Gastrocnemius medialis (tissue), 4 donors: ENCODE results near the gene ALG2. TPM values are rescaled to one million over a fixed set of nuclear protein-coding genes. Genes with fewer than 3 reads are reported as not detected.

Experiments used
- ATAC-seq, 2 donors: fragments of 150-250 bp; one replicate each; pipeline ENCODE4 v1.9.1; 2016
- DNase-seq, 2 donors: peaks; one replicate each; pipeline ENCODE4 v3.0.0-alpha.2; 2019
- H3K27ac ChIP-seq, 4 donors: fragments of 200-600 bp; sonication (generic); 1 replicate in 1 of 4; 2 replicates in 3 of 4; pipeline ENCODE4 v1.5.1; 2016 to 2018; ENCODE audit warnings: mild to moderate bottlenecking in 2 of 4, moderate library complexity in 1 of 4
- H3K27me3 ChIP-seq, 3 donors: fragments of 200-600 bp; sonication (generic) in 2 of 3; 1 replicate in 1 of 3; 2 replicates in 2 of 3; pipeline versions ENCODE4 v1.5.1 to v1.6.0; 2016 to 2019; ENCODE audit warnings: mild to moderate bottlenecking in 1 of 3, moderate library complexity in 1 of 3
- H3K36me3 ChIP-seq, 2 donors: fragments of 200-600 bp; sonication (generic) in 1 of 2; one replicate each; pipeline ENCODE4 v1.5.1; 2017 to 2018
- H3K4me1 ChIP-seq, 2 donors: fragments of 200-600 bp; sonication (generic) in 1 of 2; one replicate each; pipeline ENCODE4 v1.5.1; 2016 to 2017; ENCODE audit warnings: mild to moderate bottlenecking in 2 of 2
- H3K4me3 ChIP-seq, 4 donors: fragments of 200-600 bp; sonication (generic) in 3 of 4; 1 replicate in 1 of 4; 2 replicates in 3 of 4; pipeline ENCODE4 v1.5.1; 2016 to 2019; ENCODE audit warnings: mild to moderate bottlenecking in 2 of 4
- H3K9me3 ChIP-seq, 3 donors: fragments of 200-600 bp; sonication (generic) in 2 of 3; 1 replicate in 1 of 3; 2 replicates in 2 of 3; pipeline ENCODE4 v1.5.1; 2016 to 2019
- POLR2A ChIP-seq, 2 donors: fragments of 450-650 bp; IDR thresholded peaks; one replicate each; pipeline ENCODE4 v1.6.1; 2017; ENCODE audit warnings: antibody characterized with exemption in 2 of 2, mild to moderate bottlenecking in 2 of 2, moderate library complexity in 2 of 2
- in situ Hi-C, 4 donors: fragments of 200-750 bp; cut with MboI; loops; one replicate each; pipeline versions ENCODE4 v1.15.0 to v1.8.0; 2017; ENCODE audit warnings: low sequenced_read_pairs in 4 of 4
- intact Hi-C: fragments of 100-400 bp; cut with DNase I; formaldehyde crosslinking; loops from one replicate; pipeline ENCODE4 v1.15.1; 2023; ENCODE audit warnings: low total_unique reads
- total RNA-seq, 4 donors: library from RNA; depleted of rRNA; stranded (reverse); fragments of >200 nt; gene quantifications; one replicate each; pipeline versions ENCODE4 v1.1.0 to v1.2.3, GENCODE V29; 2016
- TF ChIP-seq, protein P1 (sequence below), 5 experiments: fragments of 450-650 bp in 3 of 5; fragments of 200-600 bp in 2 of 5; sonication (generic) in 2 of 5; IDR thresholded peaks in 4 of 5; conservative IDR thresholded peaks in 1 of 5; 1 replicate in 4 of 5; 2 replicates in 1 of 5; pipeline ENCODE4 v1.5.1; 2016 to 2019; ENCODE audit warnings: antibody characterized with exemption in 5 of 5, mild to moderate bottlenecking in 3 of 5, moderate library complexity in 3 of 5

The ALG2 gene
- total RNA-seq, 4 donors from 2014 or later: 12.3 to 19.9 (median 14.7) TPM

DNA sequence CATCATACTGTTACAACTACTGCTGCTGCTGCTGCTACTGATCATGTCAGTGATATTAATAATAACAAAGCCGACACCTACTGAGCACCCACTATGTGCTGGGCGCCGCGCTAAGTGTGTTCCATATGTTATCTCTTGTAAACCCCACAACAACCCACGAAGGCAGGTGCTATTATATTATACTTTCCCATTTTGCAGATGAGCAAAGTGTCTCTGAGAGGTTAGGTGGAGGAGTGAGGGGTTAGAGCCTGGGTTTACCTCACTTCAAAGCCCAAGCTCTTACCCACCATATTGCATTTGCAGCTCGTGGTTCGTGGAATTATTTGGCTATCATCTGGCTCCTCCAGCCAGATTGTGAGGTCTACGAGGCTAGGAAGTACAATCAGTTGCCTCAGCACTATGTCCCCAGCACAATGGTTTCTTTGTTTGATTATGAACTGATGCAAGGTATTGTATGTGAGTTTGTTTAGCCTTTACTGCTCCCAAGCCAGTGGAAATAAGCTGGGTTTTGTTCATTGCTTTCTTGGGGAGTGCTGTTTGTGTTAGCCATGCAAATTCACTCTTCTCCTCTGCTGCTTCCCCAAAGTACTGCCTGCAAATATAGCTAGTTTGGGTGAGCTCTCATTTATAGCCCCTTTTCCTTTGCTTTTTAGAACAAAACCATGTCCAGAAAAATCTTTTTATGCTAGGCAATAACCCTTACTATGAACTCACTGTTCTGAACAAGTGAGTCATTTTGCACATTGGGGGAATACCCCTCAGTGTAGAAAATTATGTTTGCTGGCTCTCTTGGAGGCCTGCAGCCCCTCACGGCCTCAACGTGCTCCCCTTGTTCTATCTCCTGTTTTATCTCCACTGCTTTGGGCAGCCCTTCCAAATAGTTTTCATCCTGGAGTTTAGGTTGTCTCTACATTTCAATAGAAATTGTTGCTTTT lies 47.9 kb downstream of the ALG2 start:
- Histone ChIP-seq H3K4me3 (no peak overlapping the region), H3K9me3 (no peaks in the 10 kb centered on the region), H3K27ac (no peak overlapping the region), H3K4me1 (no peaks in the 10 kb centered on the region), H3K36me3 (no peaks in the 10 kb centered on the region), H3K27me3 (peaks cover 0 to 4% (median 0%) of the 10 kb centered on the region in 3 donors)
- DNase-seq: no peak
- intact Hi-C loops (loop anchor here (10.0 kb wide), 1 partner anchor 1041 kb away; no protein-coding TSS in a partner anchor), in situ Hi-C loops (no loop called here)
- no peak for TF ChIP-seq POLR2A (IDR thresholded peaks at IDR 0.05)
- TF ChIP-seq, protein P1, sequence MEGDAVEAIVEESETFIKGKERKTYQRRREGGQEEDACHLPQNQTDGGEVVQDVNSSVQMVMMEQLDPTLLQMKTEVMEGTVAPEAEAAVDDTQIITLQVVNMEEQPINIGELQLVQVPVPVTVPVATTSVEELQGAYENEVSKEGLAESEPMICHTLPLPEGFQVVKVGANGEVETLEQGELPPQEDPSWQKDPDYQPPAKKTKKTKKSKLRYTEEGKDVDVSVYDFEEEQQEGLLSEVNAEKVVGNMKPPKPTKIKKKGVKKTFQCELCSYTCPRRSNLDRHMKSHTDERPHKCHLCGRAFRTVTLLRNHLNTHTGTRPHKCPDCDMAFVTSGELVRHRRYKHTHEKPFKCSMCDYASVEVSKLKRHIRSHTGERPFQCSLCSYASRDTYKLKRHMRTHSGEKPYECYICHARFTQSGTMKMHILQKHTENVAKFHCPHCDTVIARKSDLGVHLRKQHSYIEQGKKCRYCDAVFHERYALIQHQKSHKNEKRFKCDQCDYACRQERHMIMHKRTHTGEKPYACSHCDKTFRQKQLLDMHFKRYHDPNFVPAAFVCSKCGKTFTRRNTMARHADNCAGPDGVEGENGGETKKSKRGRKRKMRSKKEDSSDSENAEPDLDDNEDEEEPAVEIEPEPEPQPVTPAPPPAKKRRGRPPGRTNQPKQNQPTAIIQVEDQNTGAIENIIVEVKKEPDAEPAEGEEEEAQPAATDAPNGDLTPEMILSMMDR (IDR thresholded peaks at IDR 0.05 in 4 of 5, conservative IDR thresholded peaks at IDR 0.05 in 1 of 5): no peak
- no peak for ATAC-seq

GRCh38 chr9:99172124-99173091 lies 49.3 kb downstream of the ALG2 start:
- H3K27me3 ChIP-seq: peaks cover 0 to 4% (median 0%) of the 10 kb centered on the region in 3 donors
- H3K27ac ChIP-seq: no peak overlapping the region
- ATAC-seq: no peak
- in situ Hi-C loops (no loop called here), intact Hi-C loops (loop anchor here (10.0 kb wide), 1 partner anchor 1042 kb away; no protein-coding TSS in a partner anchor)
- no peaks in the 10 kb centered on the region for H3K9me3 ChIP-seq
- no peak overlapping the region for H3K4me3 ChIP-seq
- TF ChIP-seq, protein P1 (IDR thresholded peaks at IDR 0.05 in 4 of 5, conservative IDR thresholded peaks at IDR 0.05 in 1 of 5): no peak
- no peak for TF ChIP-seq POLR2A (IDR thresholded peaks at IDR 0.05)
- no peak for DNase-seq
- no peaks in the 10 kb centered on the region for H3K4me1 ChIP-seq
- no peaks in the 10 kb centered on the region for H3K36me3 ChIP-seq

DNA sequence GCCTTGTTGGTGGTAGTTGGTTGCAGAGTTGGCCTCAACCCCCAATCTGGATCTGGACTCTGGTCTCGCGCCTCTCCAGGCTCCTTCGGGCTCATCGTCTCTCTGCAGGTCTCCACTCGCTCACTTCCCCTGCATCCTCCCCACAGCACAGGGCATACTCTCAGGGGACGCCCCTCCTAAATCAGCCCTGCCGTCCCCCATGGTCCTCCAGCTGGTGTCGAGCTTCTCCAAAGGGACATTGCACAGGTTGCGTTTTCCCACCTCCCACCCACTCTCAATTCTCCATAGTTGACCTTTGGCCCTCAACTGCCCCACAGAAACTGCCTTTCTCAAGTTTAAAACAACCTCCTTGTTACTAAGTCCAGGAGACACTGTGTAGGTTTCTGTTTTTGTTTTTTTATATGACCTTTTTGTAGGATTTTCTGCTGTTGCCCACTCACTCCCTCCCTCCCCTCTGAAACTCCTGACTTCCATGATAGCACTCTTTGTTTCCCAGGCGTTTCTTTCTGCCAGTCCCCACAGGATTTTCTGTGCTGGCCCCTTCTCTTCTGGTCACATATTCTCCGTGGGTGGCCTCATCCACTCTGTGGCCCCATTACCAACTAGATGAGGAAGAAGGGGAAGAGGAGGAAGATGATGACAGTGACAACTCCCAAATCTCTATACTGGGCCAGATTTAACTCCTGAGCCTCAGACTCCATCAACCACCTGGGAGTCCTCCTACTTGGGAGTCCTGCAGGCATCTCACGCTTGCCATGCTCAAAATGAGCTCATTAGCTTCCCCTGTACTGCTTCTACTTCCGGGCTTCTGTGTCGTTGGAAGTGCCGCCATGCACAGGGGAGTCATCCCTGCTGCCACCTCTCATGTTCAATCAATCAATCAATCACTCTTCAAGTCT lies 50.3 kb downstream of the ALG2 start:
- TF ChIP-seq, protein P1 (IDR thresholded peaks at IDR 0.05 in 4 of 5, conservative IDR thresholded peaks at IDR 0.05 in 1 of 5): no peak
- TF ChIP-seq POLR2A (IDR thresholded peaks at IDR 0.05): no peak
- no peak for DNase-seq
- H3K4me1 ChIP-seq: no peaks in the 10 kb centered on the region
- intact Hi-C loops: loop anchor here (10.0 kb wide), 1 partner anchor 1043 kb away; no protein-coding TSS in a partner anchor
- in situ Hi-C loops: no loop called here
- no peak overlapping the region for H3K4me3 ChIP-seq
- H3K27ac ChIP-seq: no peak overlapping the region
- peaks cover 0 to 4% (median 0%) of the 10 kb centered on the region in 3 donors for H3K27me3 ChIP-seq
- H3K36me3 ChIP-seq: no peaks in the 10 kb centered on the region
- no peak for ATAC-seq
- no peaks in the 10 kb centered on the region for H3K9me3 ChIP-seq
